ENCODE results near the gene SVBP.

Gene SVBP

GRCh38 chr1:42765832-42766740 is 51.1 kb downstream of the SVBP start:
- Histone ChIP-seq H3K36me3 (replicated peaks in 1 of 2; ENCODE audit: control insufficient read depth in 2 of 2, insufficient read depth in 2 of 2, low read length in 2 of 2) (peaks cover 4 to 37% of the 10 kb centered on the region in 2 donors), H3K18ac (ENCODE audit: low read length) (peak overlapping the region; percentile 94), H2AK5ac (ENCODE audit: low read depth, low read length) (peak overlapping the region; percentile 88), H2BK120ac (ENCODE audit: low read depth, low read length) (no peak overlapping the region), H3K27ac (replicated peaks; ENCODE audit: low read length) (peak overlapping the region; percentile 73), H2BK5ac (ENCODE audit: low read length) (peak overlapping the region; percentile 96), H3K14ac (ENCODE audit: low read length) (peak overlapping the region; percentile 100), H3K4ac (ENCODE audit: low read length) (no peak overlapping the region), H3K9ac (ENCODE audit: low read depth, low read length, poor library complexity) (peak overlapping the region; percentile 100), H2AFZ (ENCODE audit: low read length) (peak overlapping the region; percentile 92), H3K79me1 (ENCODE audit: low read depth, low read length) (peaks cover 5% of the 10 kb centered on the region), H3K9me3 (replicated peaks in 1 of 2; ENCODE audit: control insufficient read depth in 2 of 2, insufficient read depth in 1 of 2, low read depth in 1 of 2, low read length in 2 of 2) (no peaks in the 10 kb centered on the region), H2BK12ac (ENCODE audit: low read length) (no peak overlapping the region), H4K91ac (ENCODE audit: low read depth, low read length, poor library complexity) (no peak overlapping the region), H2BK15ac (ENCODE audit: low read length) (peak overlapping the region; percentile 95), H3K4me1 (ENCODE audit: control insufficient read depth in 2 of 2, insufficient read depth in 1 of 2, low read depth in 1 of 2, low read length in 2 of 2) (peaks cover 4 to 5% of the 10 kb centered on the region in 2 donors), H3K4me3 (ENCODE audit: low read length in 2 of 2) (peak overlapping the region; percentile 94 to 96), H4K8ac (ENCODE audit: low read depth, low read length) (no peak overlapping the region), H3K4me2 (ENCODE audit: insufficient read depth, low read length, poor library complexity, severe bottlenecking) (peak overlapping the region; percentile 69), H3K27me3 (ENCODE audit: control insufficient read depth in 3 of 3, insufficient read depth in 3 of 3, low read depth in 1 of 3, low read length in 3 of 3) (no peaks in the 10 kb centered on the region), H3K23ac (ENCODE audit: low read depth, low read length, poor library complexity) (peak overlapping the region; percentile 99)
- no CpG with 5 or more reads among the region's 44 CpGs for WGBS, 2 donors (ENCODE audit: extremely low coverage in 2 of 2, insufficient read length in 2 of 2, insufficient replicate concordance in 1 of 2)
- peak; percentile 45 for DNase-seq (ENCODE audit: low spot score)

- H2BK120ac ChIP-seq (ENCODE audit: low read depth, low read length), result no peak overlapping the region
- H3K27ac ChIP-seq (replicated peaks; ENCODE audit: low read length), result no peak overlapping the region
- H3K27me3 ChIP-seq (ENCODE audit: control insufficient read depth in 3 of 3, insufficient read depth in 3 of 3, low read depth in 1 of 3, low read length in 3 of 3), result no peaks in the 10 kb centered on the region
- peaks cover 4 to 5% of the 10 kb centered on the region in 2 donors for H3K4me1 ChIP-seq (ENCODE audit: control insufficient read depth in 2 of 2, insufficient read depth in 1 of 2, low read depth in 1 of 2, low read length in 2 of 2)
- no peak overlapping the region for H3K23ac ChIP-seq (ENCODE audit: low read depth, low read length, poor library complexity)
- H4K8ac ChIP-seq (ENCODE audit: low read depth, low read length), result no peak overlapping the region
- H3K79me1 ChIP-seq (ENCODE audit: low read depth, low read length), result peaks cover 5% of the 10 kb centered on the region
- H3K4me2 ChIP-seq (ENCODE audit: insufficient read depth, low read length, poor library complexity, severe bottlenecking), result peak overlapping the region; percentile 69
- WGBS, 2 donors (ENCODE audit: extremely low coverage in 2 of 2, insufficient read length in 2 of 2, insufficient replicate concordance in 1 of 2), result no CpG with 5 or more reads among the region's 7 CpGs
- H3K4ac ChIP-seq (ENCODE audit: low read length), result no peak overlapping the region
- no peak for DNase-seq (ENCODE audit: low spot score)
- no peak overlapping the region for H4K91ac ChIP-seq (ENCODE audit: low read depth, low read length, poor library complexity)
- H3K36me3 ChIP-seq (replicated peaks in 1 of 2; ENCODE audit: control insufficient read depth in 2 of 2, insufficient read depth in 2 of 2, low read length in 2 of 2), result peaks cover 4 to 33% of the 10 kb centered on the region in 2 donors
- no peak overlapping the region for H3K18ac ChIP-seq (ENCODE audit: low read length)
- H3K14ac ChIP-seq (ENCODE audit: low read length), result no peak overlapping the region
- H3K9me3 ChIP-seq (replicated peaks in 1 of 2; ENCODE audit: control insufficient read depth in 2 of 2, insufficient read depth in 1 of 2, low read depth in 1 of 2, low read length in 2 of 2), result no peaks in the 10 kb centered on the region
- H2BK5ac ChIP-seq (ENCODE audit: low read length), result no peak overlapping the region
- peak overlapping the region; percentile 38 for H2AFZ ChIP-seq (ENCODE audit: low read length)
- no peak overlapping the region for H2AK5ac ChIP-seq (ENCODE audit: low read depth, low read length)
- H3K4me3 ChIP-seq (ENCODE audit: low read length in 2 of 2), result peak overlapping the region; percentile 94 to 96
- H2BK15ac ChIP-seq (ENCODE audit: low read length), result no peak overlapping the region
- no peak overlapping the region for H3K9ac ChIP-seq (ENCODE audit: low read depth, low read length, poor library complexity)
- no peak overlapping the region for H2BK12ac ChIP-seq (ENCODE audit: low read length)
These were observed 51.9 kb downstream of the SVBP start for GRCh38 chr1:42765269-42765668.

GRCh38 chr1:42762269-42762668 is 54.9 kb downstream of the SVBP start:
- Histone ChIP-seq H3K4me2 (ENCODE audit: insufficient read depth, low read length, poor library complexity, severe bottlenecking) (no peak overlapping the region), H2BK12ac (ENCODE audit: low read length) (no peak overlapping the region), H3K36me3 (replicated peaks in 1 of 2; ENCODE audit: control insufficient read depth in 2 of 2, insufficient read depth in 2 of 2, low read length in 2 of 2) (peaks cover 19 to 49% of the 10 kb centered on the region in 2 donors), H3K79me1 (ENCODE audit: low read depth, low read length) (peaks cover 5% of the 10 kb centered on the region), H3K18ac (ENCODE audit: low read length) (no peak overlapping the region), H3K4ac (ENCODE audit: low read length) (no peak overlapping the region), H3K23ac (ENCODE audit: low read depth, low read length, poor library complexity) (no peak overlapping the region), H4K8ac (ENCODE audit: low read depth, low read length) (no peak overlapping the region), H2AFZ (ENCODE audit: low read length) (no peak overlapping the region), H3K14ac (ENCODE audit: low read length) (no peak overlapping the region), H3K4me1 (ENCODE audit: control insufficient read depth in 2 of 2, insufficient read depth in 1 of 2, low read depth in 1 of 2, low read length in 2 of 2) (peaks cover 4 to 5% of the 10 kb centered on the region in 2 donors), H3K9ac (ENCODE audit: low read depth, low read length, poor library complexity) (no peak overlapping the region), H2BK120ac (ENCODE audit: low read depth, low read length) (no peak overlapping the region), H4K91ac (ENCODE audit: low read depth, low read length, poor library complexity) (no peak overlapping the region), H3K27me3 (ENCODE audit: control insufficient read depth in 3 of 3, insufficient read depth in 3 of 3, low read depth in 1 of 3, low read length in 3 of 3) (no peaks in the 10 kb centered on the region), H2AK5ac (ENCODE audit: low read depth, low read length) (no peak overlapping the region), H3K9me3 (replicated peaks in 1 of 2; ENCODE audit: control insufficient read depth in 2 of 2, insufficient read depth in 1 of 2, low read depth in 1 of 2, low read length in 2 of 2) (no peaks in the 10 kb centered on the region), H2BK15ac (ENCODE audit: low read length) (no peak overlapping the region), H2BK5ac (ENCODE audit: low read length) (no peak overlapping the region), H3K4me3 (ENCODE audit: low read length in 2 of 2) (no peak overlapping the region), H3K27ac (replicated peaks; ENCODE audit: low read length) (no peak overlapping the region)
- no peak for DNase-seq (ENCODE audit: low spot score)
- no CpG with 5 or more reads among the region's 5 CpGs for WGBS, 2 donors (ENCODE audit: extremely low coverage in 2 of 2, insufficient read length in 2 of 2, insufficient replicate concordance in 1 of 2)

GRCh38 chr1:42761567-42761966 is 55.6 kb downstream of the SVBP start:
- H2BK12ac ChIP-seq (ENCODE audit: low read length), result no peak overlapping the region
- H3K36me3 ChIP-seq (replicated peaks in 1 of 2; ENCODE audit: control insufficient read depth in 2 of 2, insufficient read depth in 2 of 2, low read length in 2 of 2), result peaks cover 21 to 56% of the 10 kb centered on the region in 2 donors
- H3K23ac ChIP-seq (ENCODE audit: low read depth, low read length, poor library complexity), result no peak overlapping the region
- H3K4me3 ChIP-seq (ENCODE audit: low read length in 2 of 2), result no peak overlapping the region
- no CpG with 5 or more reads among the region's 4 CpGs for WGBS, 2 donors (ENCODE audit: extremely low coverage in 2 of 2, insufficient read length in 2 of 2, insufficient replicate concordance in 1 of 2)
- H3K4ac ChIP-seq (ENCODE audit: low read length), result no peak overlapping the region
- H4K8ac ChIP-seq (ENCODE audit: low read depth, low read length), result no peak overlapping the region
- H3K79me1 ChIP-seq (ENCODE audit: low read depth, low read length), result peaks cover 3% of the 10 kb centered on the region
- no peak overlapping the region for H2AK5ac ChIP-seq (ENCODE audit: low read depth, low read length)
- H3K27me3 ChIP-seq (ENCODE audit: control insufficient read depth in 3 of 3, insufficient read depth in 3 of 3, low read depth in 1 of 3, low read length in 3 of 3), result no peaks in the 10 kb centered on the region
- no peak overlapping the region for H3K18ac ChIP-seq (ENCODE audit: low read length)
- H3K14ac ChIP-seq (ENCODE audit: low read length), result no peak overlapping the region
- H2AFZ ChIP-seq (ENCODE audit: low read length), result no peak overlapping the region
- H3K27ac ChIP-seq (replicated peaks; ENCODE audit: low read length), result no peak overlapping the region
- H4K91ac ChIP-seq (ENCODE audit: low read depth, low read length, poor library complexity), result no peak overlapping the region
- DNase-seq (ENCODE audit: low spot score), result no peak
- H3K4me1 ChIP-seq (ENCODE audit: control insufficient read depth in 2 of 2, insufficient read depth in 1 of 2, low read depth in 1 of 2, low read length in 2 of 2), result peaks cover 4 to 5% of the 10 kb centered on the region in 2 donors
- H3K4me2 ChIP-seq (ENCODE audit: insufficient read depth, low read length, poor library complexity, severe bottlenecking), result no peak overlapping the region
- H3K9me3 ChIP-seq (replicated peaks in 1 of 2; ENCODE audit: control insufficient read depth in 2 of 2, insufficient read depth in 1 of 2, low read depth in 1 of 2, low read length in 2 of 2), result no peaks in the 10 kb centered on the region
- H3K9ac ChIP-seq (ENCODE audit: low read depth, low read length, poor library complexity), result no peak overlapping the region
- H2BK120ac ChIP-seq (ENCODE audit: low read depth, low read length), result no peak overlapping the region
- H2BK15ac ChIP-seq (ENCODE audit: low read length), result no peak overlapping the region
- no peak overlapping the region for H2BK5ac ChIP-seq (ENCODE audit: low read length)

Data from neuronal stem cell (in vitro differentiated cells).